ENCODE measurements around the gene LRRC23. TPM values are rescaled to one million over a fixed set of nuclear protein-coding genes. Genes with fewer than 3 reads are reported as not detected.

Gene LRRC23
- total and polyA plus RNA-seq, 2 of the 13 experiments (the other 11 are each of a cell fraction or from before 2014, with no cell fraction given): 6.0 to 7.8 TPM

- TF ChIP-seq ZNF709 (CRISPR knock-in tag; IDR thresholded peaks at IDR 0.05): peak; percentile 4; the same call in 1 of the 2 replicates
- TF ChIP-seq SNAPC2 (CRISPR knock-in tag; IDR thresholded peaks at IDR 0.05): no peak
- TF ChIP-seq ZBTB49 (CRISPR knock-in tag; IDR thresholded peaks at IDR 0.05; ENCODE audit: borderline replicate concordance): no peak
- no peak for TF ChIP-seq KDM6A (CRISPR knock-in tag; IDR thresholded peaks at IDR 0.05; ENCODE audit: low read depth)
- no peak for TF ChIP-seq MED13 (CRISPR knock-in tag; IDR thresholded peaks at IDR 0.05)
- TF ChIP-seq ATF6 (CRISPR knock-in tag; conservative IDR thresholded peaks at IDR 0.05): no peak
- TF ChIP-seq ISL2 (CRISPR knock-in tag; IDR thresholded peaks at IDR 0.05): no peak
- TF ChIP-seq WIZ (CRISPR knock-in tag; IDR thresholded peaks at IDR 0.05): 0 out of 2 replicates have a peak, but pooled peaks have one; percentile 13
- TF ChIP-seq ZNF644 (CRISPR knock-in tag; IDR thresholded peaks at IDR 0.05; ENCODE audit: low read depth): no peak
- TF ChIP-seq SOX13 (IDR thresholded peaks at IDR 0.05): no peak
- no peak for TF ChIP-seq SOX13 (CRISPR knock-in tag; conservative IDR thresholded peaks at IDR 0.05 in 1 of 2, IDR thresholded peaks at IDR 0.05 in 1 of 2)
- 0 out of 2 replicates have a peak, but pooled peaks have one; percentile 15 for TF ChIP-seq ZNF556 (CRISPR knock-in tag; IDR thresholded peaks at IDR 0.05; ENCODE audit: borderline replicate concordance)
- TF ChIP-seq RFXANK (CRISPR knock-in tag; IDR thresholded peaks at IDR 0.05): no peak
- TF ChIP-seq ZNF83 (CRISPR knock-in tag; IDR thresholded peaks at IDR 0.05; ENCODE audit: borderline replicate concordance): no peak
- no peak for TF ChIP-seq MXI1 (IDR thresholded peaks at IDR 0.05; ENCODE audit: borderline replicate concordance, low read depth, low read length)
- no peak for TF ChIP-seq ZNF230 (CRISPR knock-in tag; IDR thresholded peaks at IDR 0.05)
- TF ChIP-seq ARID5B (CRISPR knock-in tag; IDR thresholded peaks at IDR 0.05): no peak
- TF ChIP-seq TIGD3 (CRISPR knock-in tag; IDR thresholded peaks at IDR 0.05; ENCODE audit: borderline replicate concordance): no peak
- no peak for TF ChIP-seq ATRX (CRISPR knock-in tag; IDR thresholded peaks at IDR 0.05; ENCODE audit: borderline replicate concordance)
- no peak for TF ChIP-seq PHF20 (CRISPR knock-in tag; IDR thresholded peaks at IDR 0.05)
Measured at GRCh38 chr12:6866920-6867412, 37.7 kb upstream of the LRRC23 start (continued).
